ENCODE measurements around the gene ZNF662.

Gene ZNF662

DNA sequence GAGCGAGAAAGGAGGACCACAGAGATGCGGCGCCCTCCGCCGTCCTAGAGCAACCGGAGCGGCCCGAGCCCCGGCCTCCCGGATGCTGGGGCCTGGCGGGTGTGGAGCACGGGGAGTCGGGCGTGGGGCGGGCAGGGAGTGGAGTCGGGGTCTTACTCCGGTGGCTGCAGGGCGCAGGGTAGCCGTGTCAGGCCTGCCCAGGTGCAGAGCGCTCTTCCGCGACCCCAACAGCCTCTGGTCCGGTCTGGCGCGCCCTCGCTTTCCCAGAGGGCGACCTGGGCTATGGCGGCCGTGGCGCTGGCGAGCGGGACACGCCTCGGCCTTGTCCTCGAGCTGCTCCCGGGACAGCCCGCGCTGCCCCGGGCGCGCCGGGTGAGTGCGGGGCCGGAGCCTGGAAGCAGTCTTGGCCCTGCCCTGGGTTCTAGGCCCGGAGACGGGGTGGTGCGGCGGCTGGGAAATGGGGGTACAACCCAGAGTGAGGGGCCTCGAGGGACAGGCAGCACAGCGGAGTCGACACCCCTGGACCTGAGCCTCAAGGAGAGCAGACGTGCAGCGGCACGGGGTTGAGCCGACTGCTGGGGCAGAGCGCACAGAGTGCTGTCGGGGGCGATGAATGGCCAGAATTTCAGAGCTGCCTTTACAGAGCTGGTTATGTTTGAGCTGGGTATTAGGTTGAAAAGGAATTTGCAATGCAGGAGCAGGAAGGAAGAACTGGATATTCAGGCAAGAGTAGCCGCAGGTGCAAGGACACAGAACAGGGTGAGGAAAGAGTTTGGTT is at the start of gene ZNF662:
ZNF662 (plus strand) TSS at position 73 of the 778 bp plus-strand sequence. CDS start 1,973 bp downstream, outside the sequence.
- no peaks in the 10 kb centered on the region for H3K4me1 ChIP-seq
- no peaks in the 10 kb centered on the region for H4K20me1 ChIP-seq
- no peak within 1 kb of the TSS for H3K9ac ChIP-seq
- H3K9me3 ChIP-seq (replicated peaks in 1 of 11) = peaks cover 51 to 74% (median 59%) of the 10 kb centered on the region in 11 experiments
- TF ChIP-seq Cebpa-rat (IDR thresholded peaks at IDR 0.05) = no peak
- H3K27ac ChIP-seq = no peak within 1 kb of the TSS
- H3K4me2 ChIP-seq = no peak within 1 kb of the TSS
- H3K27me3 ChIP-seq = peaks cover 0 to 25% (median 20%) of the 10 kb centered on the region in 11 experiments; a peak in 15 of 22 replicates
- H3K4me3 ChIP-seq = 0 out of 20 replicates have a peak within 1 kb of the TSS, but pooled peaks of 1 of the 10 experiments have one; percentile 11
- H3K36me3 ChIP-seq = no peaks in the 10 kb centered on the region

DNA sequence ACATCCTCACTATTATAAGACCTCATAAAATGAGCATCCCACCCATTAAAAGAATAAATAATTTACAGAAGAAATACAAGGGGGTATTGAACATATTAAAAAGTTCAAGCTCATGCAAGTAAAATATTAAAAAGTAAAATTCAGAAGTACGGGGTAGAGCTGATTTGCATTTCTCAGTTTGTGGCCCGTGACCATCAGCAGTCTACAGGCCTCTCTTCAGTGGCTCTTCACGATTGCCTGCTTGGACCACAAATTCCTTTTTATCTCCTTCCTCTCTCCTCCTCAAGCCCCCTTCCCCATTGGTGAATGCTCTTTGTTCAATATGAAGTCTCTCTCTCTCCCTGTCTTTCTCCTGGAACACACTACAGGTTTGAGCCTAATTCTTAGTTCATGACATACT is 49.4 kb upstream of the ZNF662 start:
- Histone ChIP-seq H3K4me2 (peak overlapping the region in 4 of 11 experiments; percentile 0 to 26 (median 14); a peak in 4 of 22 replicates), H3K27ac (no peak overlapping the region), H3K9me3 (replicated peaks in 1 of 11) (no peaks in the 10 kb centered on the region), H3K4me3 (no peak overlapping the region), H3K36me3 (no peaks in the 10 kb centered on the region), H3K27me3 (no peaks in the 10 kb centered on the region), H4K20me1 (no peaks in the 10 kb centered on the region), H3K4me1 (peaks cover 14 to 39% (median 30%) of the 10 kb centered on the region in 10 experiments), H3K9ac (no peak overlapping the region)
- no peak for TF ChIP-seq Cebpa-rat (IDR thresholded peaks at IDR 0.05)

- no peaks in the 10 kb centered on the region for H3K36me3 ChIP-seq
- H3K9ac ChIP-seq = no peak overlapping the region
- no peaks in the 10 kb centered on the region for H3K4me1 ChIP-seq
- no peaks in the 10 kb centered on the region for H3K9me3 ChIP-seq (replicated peaks in 1 of 11)
- H3K4me2 ChIP-seq = no peak overlapping the region
- no peak overlapping the region for H3K27ac ChIP-seq
- no peaks in the 10 kb centered on the region for H3K27me3 ChIP-seq
- TF ChIP-seq Cebpa-rat (IDR thresholded peaks at IDR 0.05) = no peak
- no peaks in the 10 kb centered on the region for H4K20me1 ChIP-seq
- no peak overlapping the region for H3K4me3 ChIP-seq
These were observed 41.5 kb upstream of the ZNF662 start for GRCh38 chr3:42864321-42864950.

GRCh38 chr3:42865256-42865655 is 40.7 kb upstream of the ZNF662 start:
- no peak overlapping the region for H3K4me2 ChIP-seq
- no peak overlapping the region for H3K27ac ChIP-seq
- H3K9ac ChIP-seq = no peak overlapping the region
- no peaks in the 10 kb centered on the region for H4K20me1 ChIP-seq
- no peaks in the 10 kb centered on the region for H3K27me3 ChIP-seq
- no peaks in the 10 kb centered on the region for H3K36me3 ChIP-seq
- no peak for TF ChIP-seq Cebpa-rat (IDR thresholded peaks at IDR 0.05)
- H3K4me1 ChIP-seq = no peaks in the 10 kb centered on the region
- H3K4me3 ChIP-seq = no peak overlapping the region
- H3K9me3 ChIP-seq (replicated peaks in 1 of 11) = no peaks in the 10 kb centered on the region

- Histone ChIP-seq H3K4me3 (no peak overlapping the region), H4K20me1 (no peaks in the 10 kb centered on the region), H3K4me2 (no peak overlapping the region), H3K36me3 (no peaks in the 10 kb centered on the region), H3K27me3 (no peaks in the 10 kb centered on the region), H3K4me1 (no peaks in the 10 kb centered on the region), H3K9me3 (replicated peaks in 1 of 11) (no peaks in the 10 kb centered on the region), H3K9ac (no peak overlapping the region), H3K27ac (no peak overlapping the region)
- no peak for TF ChIP-seq Cebpa-rat (IDR thresholded peaks at IDR 0.05)
These were observed 38.8 kb upstream of the ZNF662 start for GRCh38 chr3:42867138-42867537.

- Histone ChIP-seq H3K4me3 (no peak overlapping the region), H4K20me1 (no peaks in the 10 kb centered on the region), H3K4me2 (no peak overlapping the region), H3K36me3 (no peaks in the 10 kb centered on the region), H3K9me3 (replicated peaks in 1 of 11) (no peaks in the 10 kb centered on the region), H3K9ac (no peak overlapping the region), H3K27me3 (no peaks in the 10 kb centered on the region), H3K27ac (no peak overlapping the region), H3K4me1 (no peaks in the 10 kb centered on the region)
- no peak for TF ChIP-seq Cebpa-rat (IDR thresholded peaks at IDR 0.05)
These were observed 37.1 kb upstream of the ZNF662 start for GRCh38 chr3:42868841-42869240.

DNA sequence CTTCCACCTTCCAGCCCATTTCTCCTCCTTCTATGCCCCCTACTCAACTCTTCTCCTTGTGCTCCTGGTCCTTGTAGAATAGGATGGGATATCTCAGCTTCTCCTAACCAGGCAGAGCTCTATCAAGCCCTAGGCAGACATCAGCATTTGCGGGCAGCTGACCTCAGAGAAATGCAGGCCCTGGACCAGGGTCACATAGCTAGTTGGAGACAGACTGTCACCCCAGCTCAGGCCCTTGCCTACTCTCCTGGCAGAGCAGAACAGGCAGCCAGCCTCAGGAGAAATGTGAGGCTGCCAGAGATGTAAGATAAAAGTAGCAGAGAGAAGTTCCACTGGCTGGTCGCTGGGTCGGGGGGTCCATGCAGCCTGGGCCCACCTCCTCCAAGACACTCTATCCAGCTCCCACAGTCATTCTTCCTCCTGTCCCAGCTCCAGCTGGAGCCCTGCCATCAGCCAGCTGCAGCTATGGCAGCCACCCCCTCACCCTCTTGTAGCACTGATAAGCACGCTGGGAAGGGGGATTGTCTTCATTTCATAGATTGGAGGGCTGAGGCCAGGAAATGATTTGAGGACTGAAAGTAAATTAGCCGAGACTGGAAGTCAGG is 34.2 kb upstream of the ZNF662 start:
- H3K9me3 ChIP-seq (replicated peaks in 1 of 11) = no peaks in the 10 kb centered on the region
- H4K20me1 ChIP-seq = no peaks in the 10 kb centered on the region
- no peak overlapping the region for H3K4me2 ChIP-seq
- no peak overlapping the region for H3K4me3 ChIP-seq
- H3K4me1 ChIP-seq = no peaks in the 10 kb centered on the region
- no peak overlapping the region for H3K27ac ChIP-seq
- TF ChIP-seq Cebpa-rat (IDR thresholded peaks at IDR 0.05) = no peak
- no peaks in the 10 kb centered on the region for H3K36me3 ChIP-seq
- H3K9ac ChIP-seq = no peak overlapping the region
- H3K27me3 ChIP-seq = no peaks in the 10 kb centered on the region

GRCh38 chr3:42872718-42873117 is 33.2 kb upstream of the ZNF662 start:
- H3K27ac ChIP-seq = no peak overlapping the region
- H3K36me3 ChIP-seq = no peaks in the 10 kb centered on the region
- H3K4me1 ChIP-seq = no peaks in the 10 kb centered on the region
- TF ChIP-seq Cebpa-rat (IDR thresholded peaks at IDR 0.05) = no peak
- H3K27me3 ChIP-seq = no peaks in the 10 kb centered on the region
- H3K9me3 ChIP-seq (replicated peaks in 1 of 11) = no peaks in the 10 kb centered on the region
- H3K4me3 ChIP-seq = no peak overlapping the region
- H3K9ac ChIP-seq = no peak overlapping the region
- no peaks in the 10 kb centered on the region for H4K20me1 ChIP-seq
- no peak overlapping the region for H3K4me2 ChIP-seq

- Histone ChIP-seq H3K4me1 (no peaks in the 10 kb centered on the region), H3K4me2 (no peak overlapping the region), H3K9me3 (replicated peaks in 1 of 11) (no peaks in the 10 kb centered on the region), H3K27ac (no peak overlapping the region), H4K20me1 (no peaks in the 10 kb centered on the region), H3K27me3 (no peaks in the 10 kb centered on the region), H3K4me3 (no peak overlapping the region), H3K36me3 (no peaks in the 10 kb centered on the region), H3K9ac (no peak overlapping the region)
- no peak for TF ChIP-seq Cebpa-rat (IDR thresholded peaks at IDR 0.05)
These were observed 32.5 kb upstream of the ZNF662 start for GRCh38 chr3:42873221-42873982.
